Right cardiac atrium (tissue), 5 donors: ENCODE results near the gene ADRA2C. TPM values are rescaled to one million over a fixed set of nuclear protein-coding genes. Genes with fewer than 3 reads are reported as not detected.

Source experiments
- ATAC-seq, 2 donors: fragments of 200-7000 bp; cut with Tn5 transposase; one replicate each; pipeline versions ENCODE4 v1.8.0 to v1.9.1; 2020; ENCODE audit warnings: moderate library complexity in 2 of 2, mild to moderate bottlenecking in 1 of 2
- DNase-seq, 3 donors: peaks; one replicate each; pipeline ENCODE4 v3.0.0-alpha.2; 2020
- H3K27ac ChIP-seq: one replicate; pipeline ENCODE4 v1.5.1; 2013; ENCODE audit warnings: mild to moderate bottlenecking, low read length, control low read depth, moderate library complexity
- H3K27me3 ChIP-seq: one replicate; pipeline ENCODE4 v1.6.1; 2013; ENCODE audit not compliant: control insufficient read depth, insufficient read depth
- H3K4me1 ChIP-seq: one replicate; pipeline ENCODE4 v1.6.1; 2013; ENCODE audit warnings: low read length; ENCODE audit not compliant: control insufficient read depth, insufficient read depth
- H3K4me3 ChIP-seq: one replicate; pipeline ENCODE4 v1.5.1; 2013; ENCODE audit warnings: low read length, control low read depth
- H3K9me3 ChIP-seq: one replicate; pipeline ENCODE4 v1.6.1; 2013; ENCODE audit warnings: low read length; ENCODE audit not compliant: control insufficient read depth
- WGBS: extraction: QIAGEN DNeasy Blood & Tissue Kit; methylation state at CpG from one replicate; pipeline ENCODE4 v1.1.7; 2013; 5-methylcytosine and 5-hydroxymethylcytosine counted together
- intact Hi-C, 4 donors: fragments of 100-400 bp; cut with DNase I; formaldehyde crosslinking; loops; one replicate each; pipeline versions ENCODE4 v1.11.0 to v1.14.0; 2022 to 2023
- polyA plus RNA-seq: library from polyadenylated mRNA; stranded (reverse); fragments of 200-250 nt; gene quantifications from one replicate; pipeline ENCODE4 v1.2.3, GENCODE V29; 2013
- total RNA-seq, 4 donors: library from RNA; stranded (reverse); fragmentation: NEBNext Ultra II Directional; extraction: Animal tissue kit (Norgen Biotek cat#: 25700); gene quantifications; one replicate each; pipeline ENCODE4 v1.2.1, GENCODE V29; 2021
- donor health status: healthy with polysubstance abuse.
- donor health status: DM: no; HTN: yes; CAD: no.
- donor health status: DM: no; HTN: no; CAD: no.
- donor health status: DM: no; HTN: yes; CAD: no; lungs with severe emphysema.
- donor health status: DM: yes; HTN: yes; CAD: no.

ADRA2C gene
- total and polyA plus RNA-seq, 5 donors = 3.0 to 4.8 (median 3.7) TPM

DNA sequence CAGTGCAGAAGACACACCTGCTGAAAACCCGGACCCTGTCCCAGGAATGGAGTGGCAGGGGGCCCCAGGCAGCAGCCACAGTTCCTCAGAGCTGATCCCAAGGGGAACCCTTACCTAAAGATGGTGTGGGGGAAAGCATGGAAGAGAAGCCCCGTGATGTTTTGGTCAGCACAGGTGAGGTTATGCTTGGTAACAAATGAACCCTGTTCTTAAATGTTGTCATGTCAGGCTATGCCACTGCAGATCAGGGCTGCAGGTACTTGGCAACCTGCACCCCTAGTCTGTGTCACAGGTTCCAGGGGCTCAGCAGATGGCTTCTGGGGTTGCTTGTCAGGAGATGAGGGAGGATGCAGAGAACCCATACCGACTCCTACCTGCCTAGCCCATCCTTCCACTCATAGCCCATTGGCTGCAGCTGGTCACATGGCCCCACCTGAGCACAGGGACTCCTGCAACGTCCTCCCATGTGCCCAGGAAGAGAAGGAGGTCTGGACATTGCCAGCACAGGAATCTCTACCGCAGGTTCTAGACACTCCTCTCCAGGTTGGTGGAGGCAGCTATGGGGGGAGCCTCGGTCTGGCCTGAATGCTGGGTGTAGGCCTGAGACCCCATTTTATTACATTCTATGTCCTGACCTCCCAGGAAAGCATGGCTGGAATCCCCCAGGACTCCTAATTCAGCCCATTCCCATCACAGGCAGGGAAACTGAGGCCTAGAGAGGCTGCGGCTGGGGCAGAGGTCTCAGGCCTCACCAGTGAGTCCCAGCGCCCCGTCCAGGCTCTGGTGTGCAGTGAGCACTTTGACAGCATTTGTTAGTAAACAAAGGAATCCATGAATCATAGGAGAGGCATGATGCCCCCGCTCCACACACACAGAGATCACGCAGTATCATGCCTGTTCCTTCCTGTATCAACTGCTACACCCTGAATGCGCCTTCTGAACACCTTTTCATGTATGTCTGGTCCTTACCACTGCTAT lies 51.1 kb downstream of the ADRA2C start:
- WGBS = 82% methylated on average over 12 of the region's 12 CpGs
- no peak for ATAC-seq
- H3K9me3 ChIP-seq = no peaks in the 10 kb centered on the region
- no peaks in the 10 kb centered on the region for H3K4me1 ChIP-seq
- DNase-seq = peak; percentile 2 to 27 (median 19)
- H3K27ac ChIP-seq = no peak overlapping the region
- no peaks in the 10 kb centered on the region for H3K27me3 ChIP-seq
- H3K4me3 ChIP-seq = no peak overlapping the region
- intact Hi-C loops = no loop called here

Other genes with a start within 250 kb of the ADRA2C start
- gene LRPAP1, start 234.0 kb upstream of the ADRA2C start, total RNA-seq = 100 to 1,000 TPM; 297 to 325 (median 309) TPM
- gene LRPAP1, start 234.0 kb upstream of the ADRA2C start, polyA plus RNA-seq = 207 TPM